GM11168 (cell line): ENCODE results near the gene NMU.
"Not testable (repeated sequence)": the region's sequence is repeated elsewhere in the genome, so short reads cannot be mapped to it uniquely, and the experiment has no call there.

Experiments
- in situ Hi-C: fragments of 300-500 bp; cut with MboI; formaldehyde crosslinking; loops from one replicate; pipeline ENCODE4 v1.12.0; 2022; ENCODE audit warnings: low sequenced_read_pairs; ENCODE audit not compliant: unreplicated experiment

NMU gene

GRCh38 chr4:55635741-55636655, at the start of gene NMU:
NMU (minus strand) TSS chr4:55636298; CDS start chr4:55636192, 106 bp downstream.
- in situ Hi-C loops: no loop called here

- in situ Hi-C loops: no loop called here
Observed at GRCh38 chr4:55684276-55684675, 48.2 kb upstream of the NMU start.

- in situ Hi-C loops: not testable (repeated sequence)
Observed at GRCh38 chr4:55682797-55683196, 46.7 kb upstream of the NMU start.

GRCh38 chr4:55682295-55682694, 46.2 kb upstream of the NMU start:
- in situ Hi-C loops: no loop called here

- in situ Hi-C loops: no loop called here
Observed at GRCh38 chr4:55681430-55681829, 45.3 kb upstream of the NMU start.

GRCh38 chr4:55675196-55675793, 39.2 kb upstream of the NMU start:
- in situ Hi-C loops: no loop called here

GRCh38 chr4:55673424-55673823, 37.3 kb upstream of the NMU start:
- in situ Hi-C loops: no loop called here

GRCh38 chr4:55671667-55672066, 35.6 kb upstream of the NMU start:
- in situ Hi-C loops: no loop called here

- in situ Hi-C loops: no loop called here
Observed at GRCh38 chr4:55670695-55671094, 34.6 kb upstream of the NMU start.

- in situ Hi-C loops: no loop called here
Observed at GRCh38 chr4:55668449-55668848, 32.4 kb upstream of the NMU start.

- in situ Hi-C loops: no loop called here
Observed at GRCh38 chr4:55666535-55666934, 30.4 kb upstream of the NMU start.

- in situ Hi-C loops: no loop called here
Observed at GRCh38 chr4:55663145-55663544, 27.0 kb upstream of the NMU start.

- in situ Hi-C loops: no loop called here
Observed at GRCh38 chr4:55661398-55662056, 25.4 kb upstream of the NMU start.

- in situ Hi-C loops: no loop called here
Observed at GRCh38 chr4:55658657-55659056, 22.6 kb upstream of the NMU start.

GRCh38 chr4:55654131-55654530, 18.0 kb upstream of the NMU start:
- in situ Hi-C loops: no loop called here

GRCh38 chr4:55650483-55650882, 14.4 kb upstream of the NMU start:
- in situ Hi-C loops: no loop called here

- in situ Hi-C loops: no loop called here
Observed at GRCh38 chr4:55637272-55637820, 1.2 kb upstream of the NMU start.

GRCh38 chr4:55636656-55636999, 530 bp upstream of the NMU start:
- in situ Hi-C loops: no loop called here

GRCh38 chr4:55635282-55635681, 816 bp downstream of the NMU start:
- in situ Hi-C loops: no loop called here

- in situ Hi-C loops: no loop called here
Observed at GRCh38 chr4:55634417-55635128, 1.5 kb downstream of the NMU start.
